Effector memory CD8-positive, alpha-beta T cell (primary cell): ENCODE data around the gene ITGA8.

Source experiments
- ATAC-seq: fragments of 150-1000 bp; cut with Tn5 transposase; replicated peaks from 2 replicates; pipeline ENCODE4 v1.10.0; 2021; ENCODE audit warnings: mild to moderate bottlenecking, moderate library complexity
- DNase-seq, 3 experiments: peaks; one replicate each; pipeline ENCODE4 v3.0.0; 2021
- H3K27ac Mint-ChIP-seq, 2 donors: one replicate each; pipeline ENCODE4 v1.8.0; 2022; ENCODE audit warnings: mild to moderate bottlenecking in 2 of 2, mixed read lengths in 2 of 2, moderate library complexity in 2 of 2
- H3K27me3 Mint-ChIP-seq, 2 donors: one replicate each; pipeline ENCODE4 v1.8.0; 2022; ENCODE audit warnings: mixed read lengths in 2 of 2
- H3K36me3 Mint-ChIP-seq: one replicate; pipeline ENCODE4 v1.8.0; 2022; ENCODE audit warnings: mild to moderate bottlenecking, moderate library complexity, mixed read lengths; ENCODE audit not compliant: insufficient read depth
- H3K4me1 Mint-ChIP-seq, 2 donors: one replicate each; pipeline ENCODE4 v1.8.0; 2022; ENCODE audit warnings: low read depth in 2 of 2, mixed read lengths in 2 of 2
- H3K4me3 Mint-ChIP-seq, 2 donors: one replicate each; pipeline ENCODE4 v1.8.0; 2022; ENCODE audit warnings: mild to moderate bottlenecking in 2 of 2, mixed read lengths in 2 of 2, moderate library complexity in 2 of 2
- H3K9me3 Mint-ChIP-seq, 2 donors: one replicate each; pipeline ENCODE4 v1.8.0; 2022; ENCODE audit warnings: mixed read lengths in 2 of 2

Gene ITGA8

DNA sequence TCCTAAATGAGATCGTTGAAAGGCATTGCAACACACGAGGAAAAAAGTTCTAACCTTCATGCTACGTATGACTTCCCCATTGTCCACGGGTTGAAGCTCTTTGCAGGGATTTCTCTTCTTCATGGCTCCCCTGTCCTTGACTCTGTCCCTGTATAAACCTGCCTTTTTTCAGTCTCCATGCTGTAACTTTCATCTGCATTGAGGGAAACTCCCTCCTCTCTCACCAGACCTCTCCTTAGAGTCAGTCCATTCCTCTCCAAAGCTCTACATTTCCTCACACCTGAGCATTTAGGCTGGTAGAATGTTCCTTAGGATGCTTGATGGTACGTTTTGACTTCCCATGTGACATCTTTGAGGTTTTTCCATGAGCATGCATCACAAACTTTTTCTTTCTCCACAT is 214.4 kb downstream of the ITGA8 start:
- Mint-ChIP-seq H3K36me3 (peaks cover 3% of the 10 kb centered on the region), H3K27me3 (peaks cover 50 to 52% of the 10 kb centered on the region in 2 donors), H3K4me3 (no peak overlapping the region), H3K27ac (no peak overlapping the region), H3K9me3 (peaks cover 0 to 5% of the 10 kb centered on the region in 2 donors), H3K4me1 (no peaks in the 10 kb centered on the region)
- ATAC-seq (no peak), DNase-seq (no peak)

DNA sequence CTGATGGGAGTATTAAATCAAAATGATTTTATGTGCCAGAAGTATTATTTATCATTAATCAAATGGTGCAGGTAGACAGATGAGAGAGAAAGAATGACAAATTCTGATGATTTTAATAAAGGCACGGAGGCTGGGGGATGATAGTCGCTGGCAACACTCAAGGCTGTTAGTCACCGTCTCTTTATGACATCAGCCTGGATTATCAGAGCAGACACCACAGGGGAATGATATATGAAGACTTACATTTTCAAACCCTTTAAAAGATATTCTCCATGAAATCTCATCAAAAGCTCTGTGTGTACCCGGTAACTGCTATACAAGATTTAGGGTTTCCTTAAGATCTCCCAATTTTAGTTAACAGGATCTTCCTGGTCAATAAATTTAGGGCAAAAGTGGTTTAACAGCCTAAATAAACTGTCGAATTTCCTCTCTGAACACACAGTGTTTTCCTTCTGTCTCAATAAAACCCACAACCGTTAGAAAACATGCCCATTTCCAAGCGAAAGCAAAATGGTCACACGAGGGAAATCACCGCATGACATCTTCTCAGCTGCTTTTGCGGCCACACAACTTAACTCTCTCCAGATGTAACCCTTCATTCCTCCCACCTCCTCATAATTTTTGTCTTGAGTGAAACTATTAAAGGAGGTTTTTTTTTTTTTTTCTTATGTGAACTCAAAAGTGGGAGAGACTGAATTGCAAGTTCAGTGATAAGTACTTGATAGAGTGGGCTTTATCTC is 215.5 kb downstream of the ITGA8 start:
- DNase-seq (no peak), ATAC-seq (no peak)
- Mint-ChIP-seq H3K4me3 (no peak overlapping the region), H3K4me1 (no peaks in the 10 kb centered on the region), H3K9me3 (peaks cover 0 to 5% of the 10 kb centered on the region in 2 donors), H3K36me3 (peaks cover 3% of the 10 kb centered on the region), H3K27me3 (peaks cover 54 to 61% of the 10 kb centered on the region in 2 donors), H3K27ac (no peak overlapping the region)

DNA sequence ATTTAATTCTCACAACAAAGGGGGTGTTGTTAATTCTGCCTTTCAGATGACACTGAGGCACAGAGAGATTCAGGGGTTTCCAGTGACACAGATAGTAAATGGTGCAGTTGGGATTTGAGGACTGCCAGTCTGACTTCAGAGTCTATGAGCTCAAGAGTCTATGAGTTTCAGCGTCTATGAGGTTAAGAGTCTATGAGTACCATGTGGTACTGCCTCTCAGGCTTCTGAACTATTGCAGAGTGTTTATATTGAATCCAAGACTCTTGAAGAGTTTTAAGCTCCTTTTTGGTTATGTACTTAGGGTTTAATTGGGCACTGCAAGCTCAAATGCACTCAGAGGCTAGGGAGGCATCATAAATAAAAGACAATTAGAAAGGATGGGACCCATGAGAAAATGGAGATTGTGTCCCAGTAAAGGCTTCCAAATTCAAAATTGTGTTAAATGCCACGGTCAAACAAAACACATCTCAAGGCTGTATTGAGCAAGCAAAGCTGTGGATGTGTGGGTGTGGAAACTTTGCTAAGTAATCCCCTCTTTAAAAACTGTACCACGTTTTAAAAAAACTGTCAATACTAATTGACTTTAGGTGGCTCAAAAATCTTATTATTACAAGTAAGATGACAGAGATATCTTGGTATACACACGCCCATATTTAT is 224.7 kb downstream of the ITGA8 start:
- no peak overlapping the region for H3K27ac Mint-ChIP-seq
- peaks cover 2% of the 10 kb centered on the region for H3K36me3 Mint-ChIP-seq
- no peaks in the 10 kb centered on the region for H3K4me1 Mint-ChIP-seq
- H3K4me3 Mint-ChIP-seq: no peak overlapping the region
- ATAC-seq (no peak), DNase-seq (no peak)
- no peaks in the 10 kb centered on the region for H3K9me3 Mint-ChIP-seq
- H3K27me3 Mint-ChIP-seq: peaks cover 6 to 45% of the 10 kb centered on the region in 2 donors

DNA sequence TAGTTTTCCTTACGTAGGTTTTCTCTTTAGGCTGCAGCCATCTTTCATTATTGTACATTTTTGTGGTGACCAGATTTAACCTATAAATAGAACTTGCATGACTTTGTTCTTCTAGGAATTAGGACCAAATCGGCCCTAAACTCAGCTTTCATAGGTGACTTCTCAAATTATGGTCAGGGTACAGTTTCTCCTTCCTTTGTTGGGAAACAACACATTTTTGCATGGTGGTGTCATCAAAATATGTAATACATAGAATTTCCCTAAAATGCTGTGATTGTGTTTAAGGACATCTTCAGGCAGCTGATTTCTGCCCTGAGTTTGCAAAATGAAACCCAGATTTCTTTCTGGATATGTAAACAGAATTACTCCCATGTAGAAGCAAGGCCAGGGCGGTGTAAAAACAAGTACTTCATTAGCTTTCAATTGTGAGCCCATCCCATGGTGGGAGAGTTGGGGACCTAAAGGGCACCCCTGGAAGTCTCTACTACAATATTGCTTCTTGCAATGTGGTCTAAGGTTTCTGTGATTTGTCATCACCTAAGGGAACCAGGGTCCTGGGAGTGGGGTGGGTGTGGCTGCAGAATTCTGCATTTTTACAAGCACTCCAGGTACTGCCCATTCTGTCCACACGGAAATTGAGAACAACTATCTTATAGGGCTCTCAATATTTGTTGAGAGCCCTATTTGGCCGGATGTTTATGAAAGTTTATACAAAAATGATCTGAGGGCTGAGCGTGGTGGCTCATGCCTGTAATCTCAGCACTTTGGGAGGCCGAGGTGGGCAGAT is 227.7 kb downstream of the ITGA8 start:
- H3K27ac Mint-ChIP-seq: no peak overlapping the region
- peaks cover 19 to 44% of the 10 kb centered on the region in 2 donors for H3K27me3 Mint-ChIP-seq
- H3K4me3 Mint-ChIP-seq: no peak overlapping the region
- ATAC-seq (no peak), DNase-seq (no peak)
- H3K9me3 Mint-ChIP-seq: peaks cover 0 to 4% of the 10 kb centered on the region in 2 donors
- no peaks in the 10 kb centered on the region for H3K4me1 Mint-ChIP-seq
- peaks cover 2% of the 10 kb centered on the region for H3K36me3 Mint-ChIP-seq

DNA sequence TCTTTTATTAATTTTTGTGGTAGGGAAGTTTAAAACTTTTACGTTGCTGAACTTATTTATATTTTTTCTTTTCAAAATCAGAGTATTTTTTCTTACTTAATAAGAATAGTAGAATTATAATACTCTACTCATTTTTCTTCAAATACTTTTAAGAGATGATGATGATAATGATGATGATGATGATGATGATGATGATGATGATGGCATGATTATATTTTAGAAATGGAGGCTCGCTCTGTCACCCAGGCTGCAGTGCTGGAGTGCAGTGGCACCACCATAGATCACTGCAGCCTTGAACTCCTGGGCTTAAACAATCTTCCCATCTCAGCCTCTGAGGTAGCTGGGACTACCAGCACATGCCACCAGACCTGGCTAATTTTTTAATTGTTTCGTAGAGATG is 230.3 kb downstream of the ITGA8 start:
- H3K36me3 Mint-ChIP-seq: peaks cover 2% of the 10 kb centered on the region
- H3K27me3 Mint-ChIP-seq: peaks cover 27 to 41% of the 10 kb centered on the region in 2 donors
- H3K4me3 Mint-ChIP-seq: no peak overlapping the region
- H3K4me1 Mint-ChIP-seq: no peaks in the 10 kb centered on the region
- peaks cover 0 to 4% of the 10 kb centered on the region in 2 donors for H3K9me3 Mint-ChIP-seq
- DNase-seq (no peak), ATAC-seq (no peak)
- H3K27ac Mint-ChIP-seq: no peak overlapping the region

DNA sequence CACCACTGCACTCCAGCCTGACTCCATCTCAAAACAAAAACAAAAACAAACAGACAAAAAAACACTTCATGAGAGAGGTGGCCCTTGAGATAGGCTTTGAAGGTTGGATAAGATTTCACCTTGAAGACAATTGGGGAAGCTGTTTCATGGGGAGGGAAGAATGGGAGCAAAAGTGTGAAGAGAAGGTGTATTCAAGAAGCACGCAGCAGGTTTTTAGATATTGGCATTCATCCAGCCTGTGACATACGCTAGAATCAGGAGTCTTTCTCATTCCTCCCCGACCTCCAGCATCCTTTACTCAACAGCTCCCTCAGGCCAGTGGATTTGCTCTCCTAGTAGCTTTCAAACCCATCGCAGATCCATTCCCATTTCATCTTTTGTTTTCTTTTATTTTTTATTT is 232.3 kb downstream of the ITGA8 start:
- Mint-ChIP-seq H3K27ac (no peak overlapping the region), H3K4me1 (no peaks in the 10 kb centered on the region), H3K4me3 (no peak overlapping the region), H3K9me3 (peaks cover 0 to 4% of the 10 kb centered on the region in 2 donors), H3K27me3 (peaks cover 32 to 49% of the 10 kb centered on the region in 2 donors), H3K36me3 (no peaks in the 10 kb centered on the region)
- DNase-seq (no peak), ATAC-seq (no peak)

DNA sequence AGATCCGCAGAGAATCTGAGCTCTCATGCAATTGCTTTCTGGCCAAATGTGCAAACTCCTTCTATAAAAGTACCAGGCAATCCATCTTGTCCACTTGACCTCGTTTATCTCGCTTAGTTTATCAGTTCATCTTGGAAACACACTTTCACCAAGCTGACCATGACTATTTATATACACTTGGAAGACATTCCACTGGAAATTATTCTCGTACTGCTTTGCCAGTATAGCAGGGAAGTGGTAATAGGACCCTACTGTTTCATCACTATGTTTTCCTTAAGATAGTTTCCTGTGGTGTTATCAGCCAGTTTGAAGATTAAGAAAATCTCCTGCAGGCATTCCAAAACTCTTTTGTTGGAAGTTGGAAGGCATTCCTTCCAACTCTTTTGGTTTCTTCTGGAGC is 233.3 kb downstream of the ITGA8 start:
- H3K4me3 Mint-ChIP-seq: no peak overlapping the region
- no peak overlapping the region for H3K27ac Mint-ChIP-seq
- H3K9me3 Mint-ChIP-seq: peaks cover 0 to 4% of the 10 kb centered on the region in 2 donors
- peaks cover 28 to 44% of the 10 kb centered on the region in 2 donors for H3K27me3 Mint-ChIP-seq
- ATAC-seq: no peak
- no peaks in the 10 kb centered on the region for H3K4me1 Mint-ChIP-seq
- no peaks in the 10 kb centered on the region for H3K36me3 Mint-ChIP-seq
- no peak for DNase-seq

DNA sequence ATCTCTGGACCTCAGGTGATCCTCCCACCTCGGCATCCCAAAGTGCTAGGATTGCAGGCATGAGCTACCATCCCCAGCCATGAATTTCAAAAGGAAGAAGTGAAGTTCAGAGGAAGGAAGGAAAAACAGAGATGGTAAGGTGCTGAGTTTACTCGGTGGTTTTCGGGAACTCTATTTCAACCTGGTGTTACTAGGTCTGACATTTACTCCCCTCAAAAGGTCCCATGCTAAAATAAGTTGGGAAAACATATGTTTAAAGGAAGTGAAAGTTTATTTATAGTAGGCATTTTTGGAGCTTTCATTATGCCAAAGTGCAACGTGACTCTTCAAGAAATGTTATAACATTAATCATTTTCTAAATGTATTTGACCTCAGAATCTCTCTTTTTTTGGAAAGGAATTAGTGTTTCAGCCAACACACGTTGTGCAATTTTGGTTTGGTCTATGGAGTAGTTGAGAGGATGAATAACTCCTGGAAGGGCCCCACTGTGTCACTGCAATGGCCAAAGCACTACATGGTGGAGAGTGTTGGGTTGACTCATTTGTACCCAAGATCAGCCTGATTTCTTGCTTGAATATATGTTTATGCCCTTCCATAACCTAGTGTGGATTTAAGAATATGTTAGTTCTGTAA is 233.9 kb downstream of the ITGA8 start:
- Mint-ChIP-seq H3K4me1 (no peaks in the 10 kb centered on the region), H3K4me3 (no peak overlapping the region), H3K27ac (no peak overlapping the region), H3K27me3 (peaks cover 26 to 38% of the 10 kb centered on the region in 2 donors), H3K9me3 (peaks cover 0 to 4% of the 10 kb centered on the region in 2 donors), H3K36me3 (no peaks in the 10 kb centered on the region)
- no peak for DNase-seq
- no peak for ATAC-seq

DNA sequence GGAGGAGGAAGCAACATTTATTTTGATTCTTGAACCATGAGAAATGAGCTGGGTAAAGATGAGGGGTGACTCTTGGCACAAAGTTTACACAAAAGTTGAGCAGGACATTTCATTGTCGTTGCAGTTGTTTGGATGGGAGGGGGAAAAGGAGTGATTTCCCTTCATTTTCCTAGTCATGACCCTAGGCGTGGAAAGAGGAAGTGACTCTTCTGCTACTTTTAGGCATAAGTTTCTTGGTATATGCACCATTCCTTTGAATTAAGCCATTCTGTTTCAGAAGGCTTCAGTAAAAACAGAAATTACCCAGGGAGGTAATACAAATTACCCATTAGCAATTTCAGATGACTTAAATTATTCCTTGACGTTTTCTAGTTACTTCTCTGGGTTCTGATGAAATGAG is 234.7 kb downstream of the ITGA8 start:
- Mint-ChIP-seq H3K36me3 (no peaks in the 10 kb centered on the region), H3K27me3 (peaks cover 26 to 38% of the 10 kb centered on the region in 2 donors), H3K9me3 (peaks cover 0 to 4% of the 10 kb centered on the region in 2 donors), H3K27ac (no peak overlapping the region), H3K4me3 (no peak overlapping the region), H3K4me1 (no peaks in the 10 kb centered on the region)
- ATAC-seq (no peak), DNase-seq (no peak)

DNA sequence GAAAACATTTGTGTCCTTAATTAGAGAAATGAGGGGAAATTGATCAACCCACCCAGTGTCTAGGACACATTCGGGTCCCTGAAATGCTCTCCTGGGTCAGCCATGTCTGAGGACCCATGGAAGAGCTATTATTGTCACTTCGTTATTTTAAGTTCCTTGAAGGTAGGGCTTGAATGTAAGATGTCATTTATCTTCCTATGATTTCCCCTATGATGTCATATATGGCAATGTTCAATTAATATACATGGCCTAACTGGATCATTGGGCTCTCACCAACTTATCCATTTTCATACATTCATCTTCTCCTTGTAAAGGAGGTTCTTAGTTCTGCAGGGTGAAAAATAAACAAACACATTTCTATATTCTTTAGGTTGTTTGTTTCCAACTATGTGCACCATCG is 235.6 kb downstream of the ITGA8 start:
- Mint-ChIP-seq H3K36me3 (no peaks in the 10 kb centered on the region), H3K27me3 (peaks cover 26 to 38% of the 10 kb centered on the region in 2 donors), H3K4me3 (no peak overlapping the region), H3K9me3 (peaks cover 0 to 4% of the 10 kb centered on the region in 2 donors), H3K27ac (no peak overlapping the region), H3K4me1 (no peaks in the 10 kb centered on the region)
- no peak for DNase-seq
- no peak for ATAC-seq

DNA sequence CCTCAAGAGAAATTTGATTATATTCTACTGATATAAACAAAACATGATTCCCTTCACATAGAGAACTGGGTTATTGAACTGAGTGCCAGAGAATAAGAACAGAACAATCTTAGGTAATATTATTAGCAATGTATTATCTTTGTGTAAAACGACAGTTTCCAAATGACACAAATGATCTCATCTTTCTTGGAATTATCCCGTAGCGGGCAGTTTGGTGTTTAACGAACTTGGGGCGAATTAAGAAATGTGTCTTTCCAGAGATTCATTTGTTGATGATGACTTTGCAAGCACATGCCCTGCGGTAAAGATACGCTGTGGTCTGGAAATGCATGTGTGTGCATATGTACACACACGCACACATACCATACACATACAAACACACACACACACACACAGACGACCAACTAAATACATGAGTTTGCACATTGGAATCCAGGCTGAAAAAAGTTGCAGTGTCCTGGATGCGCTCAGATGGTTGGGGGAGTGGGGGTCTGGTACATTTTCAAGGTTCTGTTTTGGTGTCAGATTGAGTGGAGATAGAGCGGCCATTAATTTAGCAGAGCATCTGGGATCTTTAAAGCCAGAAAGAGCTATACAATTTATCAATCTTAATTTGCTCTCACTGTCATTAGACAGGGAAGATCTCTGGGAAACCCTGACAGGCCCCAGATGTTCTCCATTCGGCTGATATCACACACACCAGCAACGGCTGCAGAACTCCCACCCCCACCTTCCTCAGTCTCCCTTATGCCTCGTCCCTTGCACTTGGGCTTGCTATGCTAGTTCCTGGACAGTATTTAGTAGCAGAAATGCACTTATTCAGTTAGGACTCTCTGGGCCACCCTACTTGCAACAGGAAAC is 236.3 kb downstream of the ITGA8 start:
- H3K27ac Mint-ChIP-seq: no peak overlapping the region
- H3K9me3 Mint-ChIP-seq: no peaks in the 10 kb centered on the region
- H3K4me3 Mint-ChIP-seq: no peak overlapping the region
- ATAC-seq (no peak), DNase-seq (no peak)
- no peaks in the 10 kb centered on the region for H3K36me3 Mint-ChIP-seq
- H3K27me3 Mint-ChIP-seq: peaks cover 19 to 33% of the 10 kb centered on the region in 2 donors
- no peaks in the 10 kb centered on the region for H3K4me1 Mint-ChIP-seq

DNA sequence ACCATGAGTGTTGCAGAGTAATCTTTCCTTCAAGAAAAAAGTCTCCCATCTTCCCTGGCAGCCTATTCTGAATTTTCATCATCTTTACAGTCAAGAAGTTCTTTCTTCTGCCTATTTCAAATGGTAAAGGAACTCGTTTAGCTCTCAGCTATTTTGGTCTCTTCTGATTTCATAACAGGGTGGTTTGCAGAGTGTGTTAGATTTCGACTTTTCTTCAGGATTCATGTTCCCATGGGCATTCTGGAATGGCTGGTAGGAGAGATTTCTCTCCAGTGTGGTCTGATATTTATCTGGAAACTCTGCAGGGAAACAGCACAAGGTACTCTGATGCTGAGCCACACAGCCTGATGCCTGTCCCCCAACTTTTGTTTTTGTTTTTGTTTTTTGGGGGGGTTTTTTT is 237.6 kb downstream of the ITGA8 start:
- Mint-ChIP-seq H3K36me3 (no peaks in the 10 kb centered on the region), H3K9me3 (no peaks in the 10 kb centered on the region), H3K27me3 (peaks cover 23 to 33% of the 10 kb centered on the region in 2 donors), H3K4me3 (no peak overlapping the region), H3K27ac (no peak overlapping the region), H3K4me1 (no peaks in the 10 kb centered on the region)
- DNase-seq (no peak), ATAC-seq (no peak)
